WTC11 (cell line): Measurements from ENCODE around the gene DLGAP4. TPM values are rescaled to one million over a fixed set of nuclear protein-coding genes. Genes with fewer than 3 reads are reported as not detected.

Experiments
- ARID4B ChIP-seq: sonication (generic); formaldehyde crosslinking; IDR thresholded peaks from 2 replicates; pipeline ENCODE4 v1.8.0; 2023; ENCODE audit warnings: missing genetic modification reagents, mild to moderate bottlenecking, borderline replicate concordance
- CBFB ChIP-seq: sonication (generic); formaldehyde crosslinking; IDR thresholded peaks from 2 replicates; pipeline ENCODE4 v1.8.1; 2022; ENCODE audit warnings: mild to moderate bottlenecking, low read depth, missing genetic modification reagents
- CREB1 ChIP-seq: sonication (generic); formaldehyde crosslinking; IDR thresholded peaks from 2 replicates; pipeline ENCODE4 v1.8.0; 2023; ENCODE audit warnings: mild to moderate bottlenecking, missing genetic modification reagents
- E2F1 ChIP-seq: sonication (generic); formaldehyde crosslinking; IDR thresholded peaks from 2 replicates; pipeline ENCODE4 v1.8.0; 2022; ENCODE audit warnings: mild to moderate bottlenecking, missing genetic modification reagents
- E2F4 ChIP-seq: sonication (generic); formaldehyde crosslinking; IDR thresholded peaks from 2 replicates; pipeline ENCODE4 v1.8.1; 2022; ENCODE audit warnings: low read depth, mild to moderate bottlenecking, moderate library complexity, missing genetic modification reagents, borderline replicate concordance
- FOXP1 ChIP-seq: sonication (generic); formaldehyde crosslinking; IDR thresholded peaks from 2 replicates; pipeline ENCODE4 v1.8.0; 2022; ENCODE audit warnings: missing genetic modification reagents, mild to moderate bottlenecking, moderate library complexity, borderline replicate concordance
- HMGA2 ChIP-seq: fragments of 250-450 bp; sonication (Bioruptor Pico); IDR thresholded peaks from 2 replicates; pipeline ENCODE4 v1.4.0; 2021; ENCODE audit warnings: mild to moderate bottlenecking, moderate library complexity
- HMGXB4 ChIP-seq: sonication (generic); formaldehyde crosslinking; IDR thresholded peaks from 2 replicates; pipeline ENCODE4 v1.8.1; 2023; ENCODE audit warnings: mild to moderate bottlenecking, moderate library complexity, missing genetic modification reagents
- IRF1 ChIP-seq: sonication (generic); formaldehyde crosslinking; IDR thresholded peaks from 2 replicates; pipeline ENCODE4 v1.8.0; 2023; ENCODE audit warnings: missing genetic modification reagents
- JAZF1 ChIP-seq: fragments of 250-450 bp; sonication (Bioruptor Pico); IDR thresholded peaks from 2 replicates; pipeline ENCODE4 v1.9.0; 2021; ENCODE audit warnings: moderate library complexity, mild to moderate bottlenecking, inconsistent platforms
- NR1H2 ChIP-seq: sonication (generic); formaldehyde crosslinking; IDR thresholded peaks from 2 replicates; pipeline ENCODE4 v1.9.0; 2021; ENCODE audit warnings: mild to moderate bottlenecking, moderate library complexity, missing genetic modification reagents
- PRDM15 ChIP-seq: sonication (generic); formaldehyde crosslinking; IDR thresholded peaks from 2 replicates; pipeline ENCODE4 v1.8.0; 2022; ENCODE audit warnings: missing genetic modification reagents
- TEAD4 ChIP-seq: sonication (generic); formaldehyde crosslinking; IDR thresholded peaks from 2 replicates; pipeline ENCODE4 v1.8.0; 2022; ENCODE audit warnings: mild to moderate bottlenecking, missing genetic modification reagents
- TP53 ChIP-seq: sonication (generic); formaldehyde crosslinking; IDR thresholded peaks from 2 replicates; pipeline ENCODE4 v1.8.1; 2023; ENCODE audit warnings: mild to moderate bottlenecking, missing genetic modification reagents
- ZNF396 ChIP-seq: fragments of 250-450 bp; sonication (Bioruptor Pico); IDR thresholded peaks from 2 replicates; pipeline ENCODE4 v1.8.0; 2021; ENCODE audit warnings: mild to moderate bottlenecking, moderate library complexity, borderline replicate concordance
- ZNF416 ChIP-seq: fragments of 250-450 bp; sonication (Bioruptor Pico); IDR thresholded peaks from 2 replicates; pipeline ENCODE4 v1.9.0; 2021; ENCODE audit warnings: mild to moderate bottlenecking, inconsistent platforms
- ZNF423 ChIP-seq: fragments of 250-450 bp; sonication (Bioruptor Pico); IDR thresholded peaks from 2 replicates; pipeline ENCODE4 v2.1.2; 2022; ENCODE audit warnings: mild to moderate bottlenecking, moderate library complexity
- total RNA-seq: library from RNA; stranded (reverse); gene quantifications from 3 replicates; pipeline ENCODE4 v1.2.3, GENCODE V29; 2021

Gene DLGAP4
- total RNA-seq, 1 experiment from 2014 or later: 52.6 TPM

GRCh38 chr20:36384022-36384619 lies 78.0 kb downstream of the DLGAP4 start (continued):
- TF ChIP-seq IRF1 (peak; percentile 99), ZNF396 (peak; percentile 99), E2F4 (CRISPR knock-in tag) (peak; percentile 99), CREB1 (CRISPR knock-in tag) (peak; percentile 99), TP53 (CRISPR knock-in tag) (peak; percentile 100), ZNF416 (CRISPR knock-in tag) (peak; percentile 70; the same call in 1 of the 2 replicates), JAZF1 (no peak), HMGA2 (CRISPR knock-in tag) (no peak), HMGXB4 (peak; percentile 76; the same call in 1 of the 2 replicates), ARID4B (CRISPR knock-in tag) (peak; percentile 100), E2F1 (CRISPR knock-in tag) (peak; percentile 99), TEAD4 (CRISPR knock-in tag) (peak; percentile 100), CBFB (CRISPR knock-in tag) (peak; percentile 100), FOXP1 (peak; percentile 99), ZNF423 (CRISPR knock-in tag) (peak; percentile 83), PRDM15 (CRISPR knock-in tag) (peak; percentile 85), NR1H2 (CRISPR knock-in tag) (peak; percentile 98)
